ENCODE data around the gene WDR31. TPM values are rescaled to one million over a fixed set of nuclear protein-coding genes. Genes with fewer than 3 reads are reported as not detected.

Gene WDR31
- total and polyA plus RNA-seq, 2 of the 4 experiments (the other 2 are of a cell fraction) = 0.29 to 0.36 TPM

DNA sequence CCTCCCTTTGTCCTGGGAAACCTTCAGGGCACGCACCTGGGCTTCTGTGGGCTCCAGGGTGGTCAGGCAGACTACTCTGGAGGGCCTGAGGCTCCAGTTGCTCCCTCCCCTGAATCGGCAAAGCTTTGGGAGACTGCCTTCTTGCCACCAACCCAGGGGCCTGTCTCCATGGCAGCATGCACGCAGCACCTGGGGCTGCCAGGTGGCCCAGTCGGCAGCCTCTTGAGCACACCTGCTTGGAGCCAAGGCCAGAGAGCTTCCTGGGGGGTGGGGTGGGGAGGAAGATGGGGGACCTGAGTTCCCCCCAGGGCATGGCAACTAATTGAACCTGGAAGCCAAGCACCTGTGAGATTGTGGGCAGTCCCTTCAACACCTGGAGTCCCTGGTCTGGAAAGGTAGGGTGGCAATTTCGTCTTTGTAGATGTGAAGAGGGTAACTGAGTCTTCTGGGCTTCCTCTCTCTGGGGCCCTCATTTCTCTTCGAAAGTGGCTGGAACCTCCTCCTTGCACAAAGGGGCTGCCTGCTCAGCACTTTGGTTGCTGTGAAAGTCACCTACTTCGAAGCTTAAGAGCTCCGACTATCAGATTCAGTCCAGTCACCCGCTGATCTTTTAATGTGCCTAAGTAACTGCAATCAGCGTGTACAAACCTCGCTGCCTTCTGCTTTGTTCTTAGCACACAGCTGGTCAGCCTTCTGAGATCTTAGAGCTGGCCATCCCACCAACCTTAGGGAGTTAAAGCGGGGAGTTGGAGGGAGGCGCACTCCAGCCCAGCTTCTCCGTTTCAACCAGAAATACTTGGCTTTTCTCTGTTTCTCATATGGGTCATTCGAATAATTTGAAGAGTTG is 40.9 kb downstream of the WDR31 start:
- H3K4me2 ChIP-seq (ENCODE audit: low read depth, low read length) = no peak overlapping the region
- ATAC-seq (ENCODE audit: low read depth) = no peak
- in situ Hi-C loops (cut with MboI; ENCODE audit: low sequenced_read_pairs) (no loop called here), dilution Hi-C loops (cut with HindIII; ENCODE audit: low sequenced_read_pairs, unreplicated experiment) (no loop called here), intact Hi-C loops (cut with micrococcal nuclease) (no loop called here)
- no peak overlapping the region for H3K4ac ChIP-seq (ENCODE audit: low read depth, low read length)
- no peak overlapping the region for H2AFZ ChIP-seq (replicated peaks; ENCODE audit: low read length, poor library complexity)
- no peak overlapping the region for H3K14ac ChIP-seq (replicated peaks; ENCODE audit: low read depth, low read length)
- no peak overlapping the region for H2AK9ac ChIP-seq (replicated peaks; ENCODE audit: low read depth, low read length, poor library complexity)
- H3K4me3 ChIP-seq (ENCODE audit: insufficient read depth, low read depth, low read length) = no peak overlapping the region
- H4K5ac ChIP-seq (ENCODE audit: low read depth, low read length) = no peak overlapping the region
- no peak overlapping the region for H2BK120ac ChIP-seq (ENCODE audit: low read depth, low read length)
- no peak overlapping the region for H2BK20ac ChIP-seq (ENCODE audit: low read depth, low read length)
- no peaks in the 10 kb centered on the region for H3K9me3 ChIP-seq (ENCODE audit: control insufficient read depth, insufficient read depth, low read length)
- H2AK5ac ChIP-seq (ENCODE audit: low read depth, low read length) = no peak overlapping the region
- DNase-seq = no peak
- H3K56ac ChIP-seq (ENCODE audit: extremely low read depth, insufficient read depth, low read length) = no peak overlapping the region
- POLR2A ChIA-PET (ENCODE audit: unreplicated experiment) = no interaction called here
- no peak overlapping the region for H3K18ac ChIP-seq (ENCODE audit: low read depth, low read length)
- no peak overlapping the region for H4K8ac ChIP-seq (ENCODE audit: low read depth in 2 of 2, low read length in 2 of 2)
- no TSS peak for BruUV-seq (replicated peaks)
- H3K9me1 ChIP-seq (ENCODE audit: insufficient read depth, low read length) = no peaks in the 10 kb centered on the region
- CTCF ChIA-PET = no interaction called here
- H3K79me1 ChIP-seq (ENCODE audit: low read depth in 1 of 2, low read length in 2 of 2) = no peaks in the 10 kb centered on the region
- no peaks in the 10 kb centered on the region for H3K4me1 ChIP-seq (ENCODE audit: control insufficient read depth, insufficient read depth, low read length)
- H3K27ac ChIP-seq (ENCODE audit: insufficient read depth, low read length) = no peak overlapping the region
- no peak overlapping the region for H4K91ac ChIP-seq (ENCODE audit: insufficient read depth, low read depth, low read length)
- WGBS, 2 experiments (ENCODE audit: extremely low coverage in 2 of 2, insufficient read length in 1 of 2) = 81% methylated on average over 5 of the region's 15 CpGs; no CpG with 5 or more reads in 1 of the 2 experiments
- H2BK15ac ChIP-seq (ENCODE audit: low read depth, low read length) = no peak overlapping the region
- H3K23ac ChIP-seq (ENCODE audit: low read depth, low read length) = no peak overlapping the region
- TF ChIP-seq CHD1 (IDR thresholded peaks at IDR 0.05; ENCODE audit: low read depth, low read length) (no peak), BHLHE40 (IDR thresholded peaks at IDR 0.05; ENCODE audit: low read depth, low read length) (no peak), RFX5 (IDR thresholded peaks at IDR 0.05; ENCODE audit: low read depth, low read length) (no peak), CEBPB (IDR thresholded peaks at IDR 0.05; ENCODE audit: low read depth, low read length) (no peak), FOS (IDR thresholded peaks at IDR 0.05; ENCODE audit: low read depth, low read length) (no peak), NFE2L2 (IDR thresholded peaks at IDR 0.05; ENCODE audit: low read depth, low read length) (no peak), SMC3 (IDR thresholded peaks at IDR 0.05; ENCODE audit: low read depth, low read length) (no peak), MAZ (IDR thresholded peaks at IDR 0.05; ENCODE audit: borderline replicate concordance, low read depth, low read length) (no peak), RCOR1 (IDR thresholded peaks at IDR 0.05; ENCODE audit: insufficient replicate concordance, low read length) (no peak), MXI1 (IDR thresholded peaks at IDR 0.05; ENCODE audit: borderline replicate concordance, low read depth, low read length) (no peak)
- TF ChIP-seq, protein P1, sequence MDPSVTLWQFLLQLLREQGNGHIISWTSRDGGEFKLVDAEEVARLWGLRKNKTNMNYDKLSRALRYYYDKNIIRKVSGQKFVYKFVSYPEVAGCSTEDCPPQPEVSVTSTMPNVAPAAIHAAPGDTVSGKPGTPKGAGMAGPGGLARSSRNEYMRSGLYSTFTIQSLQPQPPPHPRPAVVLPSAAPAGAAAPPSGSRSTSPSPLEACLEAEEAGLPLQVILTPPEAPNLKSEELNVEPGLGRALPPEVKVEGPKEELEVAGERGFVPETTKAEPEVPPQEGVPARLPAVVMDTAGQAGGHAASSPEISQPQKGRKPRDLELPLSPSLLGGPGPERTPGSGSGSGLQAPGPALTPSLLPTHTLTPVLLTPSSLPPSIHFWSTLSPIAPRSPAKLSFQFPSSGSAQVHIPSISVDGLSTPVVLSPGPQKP (IDR thresholded peaks at IDR 0.05; ENCODE audit: borderline replicate concordance, low read depth, low read length) = no peak
- TF ChIP-seq, protein P2, sequence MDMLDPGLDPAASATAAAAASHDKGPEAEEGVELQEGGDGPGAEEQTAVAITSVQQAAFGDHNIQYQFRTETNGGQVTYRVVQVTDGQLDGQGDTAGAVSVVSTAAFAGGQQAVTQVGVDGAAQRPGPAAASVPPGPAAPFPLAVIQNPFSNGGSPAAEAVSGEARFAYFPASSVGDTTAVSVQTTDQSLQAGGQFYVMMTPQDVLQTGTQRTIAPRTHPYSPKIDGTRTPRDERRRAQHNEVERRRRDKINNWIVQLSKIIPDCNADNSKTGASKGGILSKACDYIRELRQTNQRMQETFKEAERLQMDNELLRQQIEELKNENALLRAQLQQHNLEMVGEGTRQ (IDR thresholded peaks at IDR 0.05; ENCODE audit: low read depth, low read length) = no peak
- TF ChIP-seq, protein P3, sequence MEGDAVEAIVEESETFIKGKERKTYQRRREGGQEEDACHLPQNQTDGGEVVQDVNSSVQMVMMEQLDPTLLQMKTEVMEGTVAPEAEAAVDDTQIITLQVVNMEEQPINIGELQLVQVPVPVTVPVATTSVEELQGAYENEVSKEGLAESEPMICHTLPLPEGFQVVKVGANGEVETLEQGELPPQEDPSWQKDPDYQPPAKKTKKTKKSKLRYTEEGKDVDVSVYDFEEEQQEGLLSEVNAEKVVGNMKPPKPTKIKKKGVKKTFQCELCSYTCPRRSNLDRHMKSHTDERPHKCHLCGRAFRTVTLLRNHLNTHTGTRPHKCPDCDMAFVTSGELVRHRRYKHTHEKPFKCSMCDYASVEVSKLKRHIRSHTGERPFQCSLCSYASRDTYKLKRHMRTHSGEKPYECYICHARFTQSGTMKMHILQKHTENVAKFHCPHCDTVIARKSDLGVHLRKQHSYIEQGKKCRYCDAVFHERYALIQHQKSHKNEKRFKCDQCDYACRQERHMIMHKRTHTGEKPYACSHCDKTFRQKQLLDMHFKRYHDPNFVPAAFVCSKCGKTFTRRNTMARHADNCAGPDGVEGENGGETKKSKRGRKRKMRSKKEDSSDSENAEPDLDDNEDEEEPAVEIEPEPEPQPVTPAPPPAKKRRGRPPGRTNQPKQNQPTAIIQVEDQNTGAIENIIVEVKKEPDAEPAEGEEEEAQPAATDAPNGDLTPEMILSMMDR (conservative IDR thresholded peaks at IDR 0.05; ENCODE audit: low read depth, low read length) = no peak
- no peaks in the 10 kb centered on the region for H3K36me3 ChIP-seq (ENCODE audit: control insufficient read depth, insufficient read depth, low read length)
- no peaks in the 10 kb centered on the region for H4K20me1 ChIP-seq (ENCODE audit: insufficient read depth, low read length)
- H2BK5ac ChIP-seq (ENCODE audit: low read depth, low read length, poor library complexity, severe bottlenecking) = no peak overlapping the region
- H3K27me3 ChIP-seq (ENCODE audit: control insufficient read depth, insufficient read depth, low read length) = peaks cover 32% of the 10 kb centered on the region
- no peak overlapping the region for H3K9ac ChIP-seq (ENCODE audit: low read depth, low read length)

Measured in IMR-90 (cell line).